ENCODE data around the gene VHLL. TPM values are rescaled to one million over a fixed set of nuclear protein-coding genes. Genes with fewer than 3 reads are reported as not detected.
"Not testable (repeated sequence)": the region's sequence is repeated elsewhere in the genome, so short reads cannot be mapped to it uniquely, and the experiment has no call there.

VHLL gene
- total RNA-seq = under 1 TPM in 1 of 4 donors, not detected in 3; 0.57 TPM

DNA sequence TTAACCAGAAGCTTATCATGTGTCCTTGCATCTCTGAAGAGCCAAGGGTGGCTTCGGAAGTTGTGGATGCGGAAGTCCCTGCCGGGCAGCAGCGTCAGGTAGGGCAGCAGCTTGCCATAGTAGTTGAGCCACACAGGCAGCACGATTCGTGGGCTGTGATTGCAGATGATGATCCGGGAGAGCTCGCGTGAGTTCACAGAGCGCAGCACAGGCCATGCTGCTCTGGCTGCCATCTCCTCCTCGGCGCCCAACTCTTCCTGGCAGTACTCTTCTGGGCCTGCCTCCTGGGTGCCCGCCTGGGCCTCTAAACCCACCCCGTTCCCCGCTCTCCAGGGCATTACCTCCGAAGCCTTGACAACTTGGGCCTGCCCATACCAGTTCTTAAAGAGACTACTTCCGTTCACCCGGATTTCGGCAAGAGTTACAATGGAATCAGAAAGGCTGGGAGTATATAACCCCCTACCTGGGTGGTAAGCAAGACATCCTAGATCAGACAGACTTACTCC lies at the start of gene VHLL:
Gene VHLL, minus strand, starts transcription at position 456 of the 506 bp plus-strand sequence. Its CDS starts 118 bp downstream, at position 338.
- H3K4me3 ChIP-seq = no peak within 1 kb of the TSS
- no peaks in the 10 kb centered on the region for H3K9me3 ChIP-seq
- H3K4me1 ChIP-seq = peaks cover 9 to 44% (median 16%) of the 10 kb centered on the region in 3 donors
- H3K27ac ChIP-seq = no peak within 1 kb of the TSS
- TF ChIP-seq, protein P1, sequence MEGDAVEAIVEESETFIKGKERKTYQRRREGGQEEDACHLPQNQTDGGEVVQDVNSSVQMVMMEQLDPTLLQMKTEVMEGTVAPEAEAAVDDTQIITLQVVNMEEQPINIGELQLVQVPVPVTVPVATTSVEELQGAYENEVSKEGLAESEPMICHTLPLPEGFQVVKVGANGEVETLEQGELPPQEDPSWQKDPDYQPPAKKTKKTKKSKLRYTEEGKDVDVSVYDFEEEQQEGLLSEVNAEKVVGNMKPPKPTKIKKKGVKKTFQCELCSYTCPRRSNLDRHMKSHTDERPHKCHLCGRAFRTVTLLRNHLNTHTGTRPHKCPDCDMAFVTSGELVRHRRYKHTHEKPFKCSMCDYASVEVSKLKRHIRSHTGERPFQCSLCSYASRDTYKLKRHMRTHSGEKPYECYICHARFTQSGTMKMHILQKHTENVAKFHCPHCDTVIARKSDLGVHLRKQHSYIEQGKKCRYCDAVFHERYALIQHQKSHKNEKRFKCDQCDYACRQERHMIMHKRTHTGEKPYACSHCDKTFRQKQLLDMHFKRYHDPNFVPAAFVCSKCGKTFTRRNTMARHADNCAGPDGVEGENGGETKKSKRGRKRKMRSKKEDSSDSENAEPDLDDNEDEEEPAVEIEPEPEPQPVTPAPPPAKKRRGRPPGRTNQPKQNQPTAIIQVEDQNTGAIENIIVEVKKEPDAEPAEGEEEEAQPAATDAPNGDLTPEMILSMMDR (IDR thresholded peaks at IDR 0.05) = no peak
- TF ChIP-seq POLR2A (IDR thresholded peaks at IDR 0.05) = no peak
- H3K36me3 ChIP-seq = peaks cover 0 to 8% (median 0%) of the 10 kb centered on the region in 3 donors
- WGBS, 2 donors = 95 to 96% methylated on average over 5 to 17 of the region's 19 CpGs
- intact Hi-C loops (cut with DNase I) = no loop called here
- no peak for DNase-seq
- H3K27me3 ChIP-seq = no peaks in the 10 kb centered on the region

DNA sequence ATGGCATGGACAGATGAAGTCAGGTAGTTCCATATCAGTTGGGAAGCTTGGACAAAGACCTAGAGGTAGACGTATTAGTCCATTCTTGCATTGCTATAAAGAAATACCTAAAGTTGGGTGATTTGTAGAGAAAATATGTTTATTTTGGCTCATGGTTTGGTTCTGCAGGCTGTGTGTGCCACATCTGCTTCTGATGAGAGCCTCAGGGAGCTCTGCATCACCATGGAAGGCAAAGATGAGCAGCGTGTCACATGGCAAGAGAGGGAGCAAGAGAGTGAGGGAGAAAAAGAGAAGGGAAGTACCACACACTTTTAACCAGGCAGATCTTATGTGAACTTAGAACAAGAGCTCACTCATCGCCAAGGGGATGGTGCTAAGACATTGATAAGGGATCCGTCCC lies 48.2 kb upstream of the VHLL start:
- H3K27me3 ChIP-seq = peaks cover 0 to 9% (median 0%) of the 10 kb centered on the region in 4 donors
- no peaks in the 10 kb centered on the region for H3K36me3 ChIP-seq
- intact Hi-C loops (cut with DNase I) = no loop called here
- no peak overlapping the region for H3K4me3 ChIP-seq
- H3K27ac ChIP-seq = no peak overlapping the region
- TF ChIP-seq, protein P1 (IDR thresholded peaks at IDR 0.05) = no peak
- TF ChIP-seq POLR2A (IDR thresholded peaks at IDR 0.05) = no peak
- H3K9me3 ChIP-seq = no peaks in the 10 kb centered on the region
- H3K4me1 ChIP-seq = no peaks in the 10 kb centered on the region
- 76 to 79% methylated on average over 4 of the region's 4 CpGs for WGBS, 2 donors
- no peak for DNase-seq

DNA sequence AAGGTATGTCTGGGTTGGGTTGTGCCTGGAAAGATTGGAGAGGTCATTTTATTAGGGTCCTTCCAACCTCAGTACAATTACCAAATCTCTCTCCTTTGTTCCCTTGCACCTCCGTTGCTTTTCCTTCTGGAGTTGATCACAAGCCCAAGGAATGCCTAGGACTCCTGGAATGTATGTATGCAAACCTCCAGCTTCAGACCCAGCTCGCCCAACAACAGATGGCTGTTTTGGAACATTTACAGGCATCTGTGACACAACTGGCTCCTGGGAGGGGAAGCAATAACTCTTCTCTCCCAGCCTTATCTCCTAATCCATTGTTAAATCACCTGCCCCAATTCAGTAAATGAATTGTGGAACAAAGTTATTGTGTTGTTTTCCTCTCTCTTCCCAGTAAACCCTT lies 47.5 kb upstream of the VHLL start:
- H3K4me3 ChIP-seq = no peak overlapping the region
- H3K36me3 ChIP-seq = no peaks in the 10 kb centered on the region
- no peaks in the 10 kb centered on the region for H3K4me1 ChIP-seq
- TF ChIP-seq, protein P1 (IDR thresholded peaks at IDR 0.05) = no peak
- no peak for TF ChIP-seq POLR2A (IDR thresholded peaks at IDR 0.05)
- H3K27ac ChIP-seq = no peak overlapping the region
- peaks cover 0 to 9% (median 0%) of the 10 kb centered on the region in 4 donors for H3K27me3 ChIP-seq
- DNase-seq = no peak
- intact Hi-C loops (cut with DNase I) = no loop called here
- H3K9me3 ChIP-seq = no peaks in the 10 kb centered on the region
- 61 to 64% methylated on average over 2 of the region's 2 CpGs for WGBS, 2 donors

DNA sequence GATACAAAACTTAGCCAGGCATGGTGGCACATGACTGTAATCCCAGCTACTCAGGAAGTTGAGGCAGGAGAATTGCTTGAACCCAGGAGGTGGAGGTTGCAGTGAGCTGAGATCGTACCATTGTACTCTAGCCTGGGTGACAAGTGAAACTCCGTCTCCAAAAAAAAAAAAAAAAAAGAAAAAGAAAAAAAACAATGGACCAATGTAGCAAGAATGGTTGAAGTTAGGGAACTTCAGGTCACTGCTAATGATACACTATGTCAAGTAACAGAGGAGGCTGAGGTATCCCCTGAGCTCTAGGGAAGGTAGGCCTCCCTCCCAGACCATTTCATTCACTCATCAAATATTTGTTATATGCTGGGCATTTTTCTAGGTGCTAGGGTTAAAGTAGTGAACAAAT lies 46.9 kb upstream of the VHLL start:
- H3K27me3 ChIP-seq; H3K9me3 ChIP-seq; intact Hi-C loops (cut with DNase I); H3K4me3 ChIP-seq; H3K36me3 ChIP-seq; H3K4me1 ChIP-seq; DNase-seq; H3K27ac ChIP-seq: not testable (repeated sequence)
- 94 to 96% methylated on average over 2 of the region's 2 CpGs for WGBS, 2 donors

DNA sequence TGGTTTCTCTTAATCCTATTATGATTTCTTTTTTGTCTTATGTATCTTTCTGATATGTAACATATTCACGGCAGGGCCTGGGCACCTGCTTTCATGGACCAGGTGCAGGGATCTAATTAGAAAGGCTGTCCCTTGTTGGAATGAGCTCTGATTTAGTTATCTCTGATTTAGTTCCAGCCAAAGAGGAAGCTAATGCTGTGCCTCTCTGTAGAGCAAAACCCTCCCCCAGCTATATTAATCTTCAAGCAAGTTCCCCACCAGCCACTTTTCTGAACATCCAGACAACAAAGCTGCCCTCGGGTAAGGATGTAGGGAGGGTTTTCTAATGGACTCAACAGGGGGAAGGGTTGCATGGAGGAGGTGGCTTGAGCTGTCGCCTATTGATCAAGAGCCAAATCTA lies 45.3 kb upstream of the VHLL start:
- WGBS, 2 donors = 69 to 72% methylated on average over 3 of the region's 3 CpGs
- H3K27me3 ChIP-seq = peaks cover 0 to 9% (median 0%) of the 10 kb centered on the region in 4 donors
- TF ChIP-seq, protein P1 (IDR thresholded peaks at IDR 0.05) = no peak
- TF ChIP-seq POLR2A (IDR thresholded peaks at IDR 0.05) = no peak
- H3K4me3 ChIP-seq = no peak overlapping the region
- H3K9me3 ChIP-seq = no peaks in the 10 kb centered on the region
- no peak overlapping the region for H3K27ac ChIP-seq
- DNase-seq = no peak
- no peaks in the 10 kb centered on the region for H3K36me3 ChIP-seq
- no peaks in the 10 kb centered on the region for H3K4me1 ChIP-seq
- intact Hi-C loops (cut with DNase I) = no loop called here

Measured in esophagus squamous epithelium (tissue), 5 donors.